GM18951 (cell line): ENCODE data around the gene ILDR2.

ENCODE experiments used
- POLR2A ChIP-seq: IDR thresholded peaks from 4 replicates; pipeline ENCODE4 v1.6.1; 2011; ENCODE audit warnings: mild to moderate bottlenecking; ENCODE audit not compliant: insufficient read length, insufficient read depth; ENCODE audit errors: extremely low read depth
- in situ Hi-C: fragments of 300-500 bp; cut with MboI; formaldehyde crosslinking; loops from one replicate; pipeline ENCODE4 v1.12.0; 2022; ENCODE audit warnings: low sequenced_read_pairs, mixed read lengths, inconsistent platforms; ENCODE audit not compliant: unreplicated experiment

The ILDR2 gene

DNA sequence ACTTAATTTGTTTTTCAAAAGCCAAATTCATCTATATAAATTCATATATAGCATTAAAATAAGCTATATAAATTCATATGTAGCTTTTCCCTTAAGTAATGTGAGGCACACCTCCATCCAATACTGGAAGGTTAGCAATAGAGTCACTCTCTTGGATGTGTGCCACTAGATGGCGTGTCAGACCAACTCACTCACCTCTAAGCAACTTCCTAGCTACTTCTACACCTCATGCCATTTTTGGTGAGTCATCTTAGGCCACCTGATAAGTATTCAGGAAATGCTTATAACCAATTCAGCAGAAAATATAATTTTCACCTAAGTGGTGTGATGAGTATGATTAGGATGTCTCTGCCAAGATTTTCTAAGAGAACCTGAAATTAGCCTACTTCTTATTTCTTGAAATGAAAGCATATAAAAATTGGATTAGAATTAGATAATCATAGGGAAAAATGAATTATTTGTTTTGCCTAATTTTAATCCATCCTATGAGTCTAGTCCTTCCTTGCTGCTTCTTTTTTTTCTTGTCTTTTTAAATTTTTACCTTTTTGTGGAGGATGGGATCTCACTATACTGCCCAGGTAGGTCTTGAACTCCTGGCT is 64.8 kb downstream of the ILDR2 start:
- in situ Hi-C loops = loop anchor here (5.0 kb wide), 1 partner anchor 137 kb away; no protein-coding TSS in a partner anchor
- TF ChIP-seq POLR2A = no peak

GRCh38 chr1:166908942-166909341 is 66.4 kb downstream of the ILDR2 start:
- TF ChIP-seq POLR2A = no peak
- in situ Hi-C loops = no loop called here

- in situ Hi-C loops = no loop called here
- no peak for TF ChIP-seq POLR2A
Observed at GRCh38 chr1:166907763-166908162, 67.6 kb downstream of the ILDR2 start.

DNA sequence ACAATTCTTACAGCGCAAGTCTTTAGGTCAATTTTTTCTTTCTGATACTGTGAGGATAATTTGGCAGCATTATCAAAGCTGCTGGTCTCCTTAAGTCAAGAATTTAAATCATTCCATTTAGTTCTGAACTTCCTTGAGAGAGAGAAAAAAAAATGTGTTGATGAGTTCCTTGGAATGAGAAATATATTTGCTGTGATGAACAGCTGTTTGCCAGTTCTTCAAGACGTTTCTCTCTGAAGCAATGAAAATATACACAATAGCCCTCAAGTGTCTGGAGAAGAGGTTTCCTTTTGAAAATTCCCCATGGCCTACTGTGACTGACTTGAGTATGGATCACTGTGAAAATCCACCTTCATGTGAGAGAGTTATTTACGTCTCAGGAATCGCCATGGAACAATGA is 68.3 kb downstream of the ILDR2 start:
- TF ChIP-seq POLR2A = no peak
- in situ Hi-C loops = no loop called here

GRCh38 chr1:166906647-166907046 is 68.7 kb downstream of the ILDR2 start:
- TF ChIP-seq POLR2A = no peak
- in situ Hi-C loops = no loop called here

DNA sequence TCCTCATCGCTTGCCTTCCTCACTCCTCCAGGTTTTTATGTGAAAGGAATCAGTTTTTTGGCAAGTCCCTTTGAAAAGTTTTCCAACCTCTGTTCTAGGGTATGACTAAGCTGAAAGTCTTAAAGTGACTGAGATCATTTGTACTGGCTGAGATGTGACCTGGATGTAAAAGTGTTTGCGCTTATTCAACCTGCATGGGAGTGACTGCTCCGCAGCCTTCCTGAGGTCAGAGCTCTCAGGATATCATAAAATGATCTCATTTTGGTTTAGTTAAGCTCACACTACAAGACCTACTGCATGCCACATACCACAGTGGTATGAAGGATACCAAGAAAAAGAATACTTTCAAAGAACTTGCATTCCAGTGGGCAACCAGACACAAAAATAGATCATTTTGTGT is 69.4 kb downstream of the ILDR2 start:
- TF ChIP-seq POLR2A = no peak
- in situ Hi-C loops = no loop called here

DNA sequence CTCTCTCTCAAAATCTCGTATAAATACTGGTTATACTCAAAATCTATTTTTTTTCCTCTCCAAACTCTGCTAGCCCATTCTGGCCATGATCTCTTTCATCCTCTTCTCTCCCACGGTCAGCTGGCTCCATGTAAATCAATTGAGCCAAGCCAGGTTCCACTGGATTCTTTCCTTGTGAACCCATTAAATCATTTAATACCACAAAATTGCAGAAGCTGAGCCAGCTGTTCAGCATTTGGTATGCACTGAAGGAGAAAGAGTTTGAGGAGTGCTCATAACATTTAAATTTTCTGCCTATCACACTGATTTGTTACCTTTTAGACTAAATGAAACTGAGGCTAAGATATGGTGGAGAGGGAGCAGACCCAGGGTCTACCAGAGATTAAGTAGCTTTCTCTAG is 70.2 kb downstream of the ILDR2 start:
- no peak for TF ChIP-seq POLR2A
- in situ Hi-C loops = no loop called here

DNA sequence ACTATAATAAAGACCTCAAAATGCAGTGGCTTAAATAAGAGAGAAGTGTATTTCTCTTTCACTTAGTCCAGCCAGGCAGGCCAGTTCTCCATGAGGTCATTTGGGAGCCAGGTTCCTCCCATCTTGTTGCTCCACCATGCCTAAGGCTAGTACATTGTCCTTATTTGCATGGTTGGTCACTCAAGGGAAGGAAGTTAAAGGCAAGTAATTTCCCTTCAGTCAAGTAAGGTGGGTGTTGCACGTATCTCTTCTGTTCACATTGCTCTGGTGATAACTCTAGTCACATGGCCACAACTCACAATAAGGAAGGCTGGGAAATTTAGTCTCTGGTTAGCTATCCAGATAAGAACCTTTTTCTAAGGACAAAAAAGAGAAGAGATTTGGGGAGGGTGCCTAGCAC is 72.1 kb downstream of the ILDR2 start:
- no peak for TF ChIP-seq POLR2A
- in situ Hi-C loops = no loop called here

GRCh38 chr1:166902279-166902678 is 73.1 kb downstream of the ILDR2 start:
- in situ Hi-C loops = no loop called here

GRCh38 chr1:166900987-166901386 is 74.4 kb downstream of the ILDR2 start:
- no peak for TF ChIP-seq POLR2A
- in situ Hi-C loops = no loop called here

More at GRCh38 chr1:166902279-166902678, 73.1 kb downstream of the ILDR2 start:
- TF ChIP-seq POLR2A = no peak

GRCh38 chr1:166899769-166900168 is 75.6 kb downstream of the ILDR2 start:
- in situ Hi-C loops = no loop called here
- no peak for TF ChIP-seq POLR2A

DNA sequence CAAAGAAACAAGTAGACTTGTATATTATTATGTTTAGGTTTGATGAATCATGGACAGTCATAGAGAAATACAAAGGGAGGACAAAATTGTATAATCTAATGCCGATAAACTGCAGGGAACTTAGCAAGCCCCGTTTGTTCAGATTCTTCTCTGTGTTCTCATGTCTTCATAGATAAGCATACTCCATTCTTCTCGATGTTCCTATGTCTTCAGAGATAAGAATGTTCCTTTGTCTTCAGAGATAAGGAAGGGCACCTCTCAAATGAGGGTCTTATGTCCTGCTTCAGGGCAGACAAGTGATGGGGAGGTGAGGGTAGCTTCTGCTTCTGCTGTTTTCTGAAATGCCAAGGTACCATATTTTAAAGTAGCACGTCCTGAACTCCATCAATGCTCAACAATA is 79.6 kb downstream of the ILDR2 start:
- in situ Hi-C loops = no loop called here
- no peak for TF ChIP-seq POLR2A

DNA sequence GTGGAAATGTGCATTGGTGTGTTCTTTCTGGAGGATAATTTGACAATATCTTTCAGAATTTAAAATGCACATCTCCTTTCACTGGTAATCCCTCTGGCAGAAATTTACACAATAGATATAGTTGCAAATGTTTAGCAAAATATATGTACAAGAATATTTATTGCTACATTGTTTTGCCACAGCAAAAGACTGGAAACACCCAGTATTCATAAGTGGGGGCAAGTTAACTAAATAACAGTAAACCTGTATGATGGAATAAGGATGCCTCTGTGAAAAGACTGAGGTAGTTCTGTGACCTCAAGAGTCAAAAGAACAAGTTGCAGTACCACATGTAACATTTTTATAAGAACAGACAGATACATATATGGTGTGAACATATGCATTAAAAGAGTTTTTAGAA is 85.6 kb downstream of the ILDR2 start:
- no peak for TF ChIP-seq POLR2A
- in situ Hi-C loops = no loop called here

DNA sequence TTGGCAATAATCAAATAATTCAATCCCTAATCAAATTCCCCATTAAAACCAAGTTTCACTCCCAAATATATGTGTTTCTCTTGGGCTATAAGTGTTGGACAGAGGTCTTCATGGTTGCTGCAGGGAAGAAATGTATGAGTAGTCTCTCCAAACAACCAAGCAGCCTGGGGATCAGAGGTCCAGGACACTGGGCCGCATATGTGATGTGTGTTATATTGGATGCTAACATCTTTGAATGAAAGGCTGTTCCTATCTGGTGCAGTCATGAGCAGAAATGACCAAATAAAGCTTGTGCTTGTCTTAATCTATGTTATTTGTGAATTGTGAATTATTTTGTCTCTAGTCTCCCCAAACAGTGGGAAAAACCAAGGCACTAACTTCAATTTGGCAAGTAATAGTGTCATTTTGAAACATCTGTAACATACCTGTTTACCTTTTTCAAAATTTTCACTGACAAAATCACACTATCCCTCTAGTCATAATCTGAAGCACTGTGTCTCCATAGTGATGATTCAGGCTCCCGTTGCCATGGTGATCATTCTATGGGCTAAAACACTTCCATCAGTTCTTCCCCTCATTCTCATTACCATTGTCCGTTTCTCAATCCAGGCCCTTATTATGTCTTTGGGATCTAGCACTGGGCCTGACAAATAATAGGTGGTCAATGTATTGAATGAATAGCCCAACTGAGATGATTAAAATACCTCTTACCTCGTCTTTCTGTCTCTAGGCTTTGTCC is 86.8 kb downstream of the ILDR2 start:
- in situ Hi-C loops = no loop called here
- TF ChIP-seq POLR2A = no peak

DNA sequence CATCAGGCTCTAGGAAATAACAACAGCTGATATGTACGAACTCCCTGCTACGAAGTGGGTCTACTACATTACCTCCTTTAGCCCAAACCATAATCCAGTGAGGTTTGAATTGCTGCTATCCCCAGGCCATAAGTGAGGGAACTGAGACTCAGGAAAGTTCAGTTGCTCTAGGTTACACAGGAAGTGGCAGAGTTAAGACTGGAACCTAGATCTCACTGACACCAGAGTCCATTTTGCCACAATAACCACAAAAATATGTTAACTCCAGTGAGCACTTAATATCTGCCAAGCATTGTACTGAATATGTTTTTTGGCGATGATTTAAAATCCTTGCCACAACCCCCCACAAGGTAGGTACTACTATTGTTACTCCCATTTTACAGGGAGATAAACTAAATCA is 90.4 kb downstream of the ILDR2 start:
- TF ChIP-seq POLR2A = no peak
- in situ Hi-C loops = no loop called here
